ENCODE data around the gene RANBP10. TPM values are rescaled to one million over a fixed set of nuclear protein-coding genes. Genes with fewer than 3 reads are reported as not detected.
"Not testable (repeated sequence)": the region's sequence is repeated elsewhere in the genome, so short reads cannot be mapped to it uniquely, and the experiment has no call there.

The RANBP10 gene
- total and polyA plus RNA-seq, 2 donors: 6.0 to 14.1 TPM

DNA sequence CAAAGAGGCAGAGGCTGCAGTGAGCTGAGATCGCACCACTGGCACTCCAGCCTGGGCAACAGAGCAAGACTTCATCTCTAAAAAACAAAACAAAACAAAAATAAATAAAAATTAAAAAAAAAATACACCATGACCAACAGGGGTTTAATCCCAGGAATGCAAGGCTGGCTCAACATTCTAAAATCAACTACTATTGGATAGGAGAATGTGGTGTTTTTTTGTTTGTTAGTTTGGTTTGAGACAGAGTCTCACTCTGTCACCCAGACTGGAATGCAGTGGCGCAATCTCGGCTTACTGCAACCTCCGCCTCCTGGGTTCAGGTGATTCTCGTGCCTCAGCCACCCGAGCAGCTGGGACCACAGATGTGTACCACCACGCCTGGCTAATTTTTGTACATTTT is 107.1 kb downstream of the RANBP10 start:
- no peak for DNase-seq (ENCODE audit: extremely low spot score)
- H3K27ac ChIP-seq (ENCODE audit: low read depth): no peak overlapping the region
- WGBS: 97% methylated on average over 7 of the region's 7 CpGs

DNA sequence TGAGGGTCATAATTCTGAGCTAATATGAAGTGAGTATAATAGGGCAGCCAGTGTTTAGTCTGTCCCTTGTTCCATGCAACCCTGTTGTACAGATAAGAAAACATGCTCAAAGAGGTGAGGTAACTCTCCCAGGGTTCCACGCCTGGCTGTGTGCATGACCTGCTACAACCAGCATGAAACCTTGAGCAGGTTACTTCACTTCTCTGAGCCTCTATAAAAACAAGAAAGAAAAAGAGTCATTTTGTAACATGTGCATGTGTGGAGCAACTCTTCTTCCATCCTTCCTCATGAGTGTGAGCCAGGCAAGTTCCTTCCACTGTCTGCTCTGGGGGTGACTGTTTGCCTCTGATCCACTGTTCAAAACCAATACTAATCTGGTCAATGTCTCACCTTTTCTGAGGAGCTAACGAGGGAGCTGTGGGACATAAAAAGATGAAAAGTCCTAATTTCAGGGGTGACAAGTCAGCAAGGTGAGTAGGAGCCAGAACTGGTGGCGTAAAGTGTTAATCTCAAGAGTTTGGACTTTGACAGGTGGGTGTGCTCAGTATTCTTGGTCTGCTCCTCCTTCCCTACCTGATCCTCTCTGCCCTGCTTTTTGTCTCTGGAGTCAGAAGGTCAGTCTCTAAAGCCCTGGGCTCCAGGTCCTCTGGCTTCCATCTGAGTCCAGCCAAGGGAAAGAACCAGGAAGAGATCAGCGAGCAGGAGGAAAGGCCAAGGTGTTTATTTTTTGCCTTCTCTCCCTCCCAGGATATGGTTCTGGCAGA is 108.8 kb downstream of the RANBP10 start:
- Histone ChIP-seq H3K4me1 (ENCODE audit: insufficient read depth) (no peaks in the 10 kb centered on the region), H3K36me3 (ENCODE audit: insufficient read depth) (no peaks in the 10 kb centered on the region), H3K27ac (ENCODE audit: low read depth) (no peak overlapping the region), H3K4me3 (ENCODE audit: low read depth, low read length) (no peak overlapping the region)
- 94% methylated on average over 4 of the region's 4 CpGs for WGBS
- DNase-seq (ENCODE audit: extremely low spot score): no peak

More for the DNA sequence above, 107.1 kb downstream of the RANBP10 start:
- Histone ChIP-seq H3K36me3 (ENCODE audit: insufficient read depth) (no peaks in the 10 kb centered on the region), H3K4me3 (ENCODE audit: low read depth, low read length) (no peak overlapping the region), H3K4me1 (ENCODE audit: insufficient read depth) (no peaks in the 10 kb centered on the region)

DNA sequence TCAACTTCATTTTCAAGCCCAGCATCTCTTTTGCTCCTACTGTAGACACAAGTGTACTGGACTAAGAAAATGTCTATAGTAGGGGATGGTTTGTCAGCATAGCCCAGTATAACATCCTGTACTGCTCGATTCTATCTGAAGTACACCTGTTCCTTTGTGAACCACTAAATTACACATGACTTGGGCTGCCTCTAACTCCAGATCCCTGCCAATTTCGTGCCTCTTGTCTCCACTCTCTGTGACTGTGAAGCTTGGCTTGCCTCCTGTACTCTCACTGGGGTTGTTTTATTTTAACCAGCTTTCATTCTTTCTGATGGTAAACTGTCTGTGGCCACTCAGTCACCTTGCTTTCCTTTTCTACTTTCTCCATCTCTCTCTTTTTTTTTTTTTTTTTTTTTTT is 111.7 kb downstream of the RANBP10 start:
- Histone ChIP-seq H3K4me1 (ENCODE audit: insufficient read depth) (no peaks in the 10 kb centered on the region), H3K36me3 (ENCODE audit: insufficient read depth) (no peaks in the 10 kb centered on the region), H3K4me3 (ENCODE audit: low read depth, low read length) (no peak overlapping the region), H3K27ac (ENCODE audit: low read depth) (no peak overlapping the region)
- no peak for DNase-seq (ENCODE audit: extremely low spot score)
- WGBS: 73% methylated on average over 2 of the region's 2 CpGs

DNA sequence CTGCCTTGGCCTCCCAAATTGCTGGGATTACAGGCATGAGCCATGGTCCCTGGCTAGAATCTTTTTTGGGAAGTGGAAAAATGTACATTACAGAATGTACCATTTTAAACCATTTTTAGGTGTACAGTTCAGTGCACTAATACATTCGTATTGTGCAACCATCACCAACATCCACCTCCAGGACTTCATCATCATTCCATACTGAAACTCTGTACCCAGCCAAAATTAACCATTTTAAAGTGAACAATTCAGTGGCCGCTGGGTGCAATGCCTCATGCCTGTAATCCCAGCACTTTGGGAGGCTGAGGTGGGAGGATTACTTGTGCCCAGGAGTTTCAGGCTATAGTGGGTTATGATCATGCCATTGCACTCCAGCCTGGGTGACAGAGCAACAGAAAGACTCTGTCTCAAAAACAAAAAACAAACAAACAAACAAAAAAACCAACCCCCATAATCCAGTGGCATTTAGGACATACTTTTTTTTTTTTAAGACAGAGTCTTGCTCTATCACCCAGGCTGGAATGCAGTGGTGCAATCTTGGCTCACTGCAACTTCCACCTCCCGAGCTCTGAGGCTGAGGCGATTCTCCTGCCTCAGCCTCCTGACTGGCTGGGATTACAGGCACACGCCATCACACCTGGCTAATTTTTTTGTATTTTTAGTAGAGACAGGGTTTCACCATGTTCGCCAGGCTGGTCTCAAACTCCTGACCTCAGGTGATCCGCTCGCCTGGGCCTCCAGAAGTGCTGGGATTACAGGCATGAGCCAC is 112.7 kb downstream of the RANBP10 start:
- not testable (repeated sequence) for H3K27ac ChIP-seq (ENCODE audit: low read depth); H3K36me3 ChIP-seq (ENCODE audit: insufficient read depth); DNase-seq (ENCODE audit: extremely low spot score); H3K4me3 ChIP-seq (ENCODE audit: low read depth, low read length); H3K4me1 ChIP-seq (ENCODE audit: insufficient read depth)
- WGBS: 91% methylated on average over 8 of the region's 8 CpGs

DNA sequence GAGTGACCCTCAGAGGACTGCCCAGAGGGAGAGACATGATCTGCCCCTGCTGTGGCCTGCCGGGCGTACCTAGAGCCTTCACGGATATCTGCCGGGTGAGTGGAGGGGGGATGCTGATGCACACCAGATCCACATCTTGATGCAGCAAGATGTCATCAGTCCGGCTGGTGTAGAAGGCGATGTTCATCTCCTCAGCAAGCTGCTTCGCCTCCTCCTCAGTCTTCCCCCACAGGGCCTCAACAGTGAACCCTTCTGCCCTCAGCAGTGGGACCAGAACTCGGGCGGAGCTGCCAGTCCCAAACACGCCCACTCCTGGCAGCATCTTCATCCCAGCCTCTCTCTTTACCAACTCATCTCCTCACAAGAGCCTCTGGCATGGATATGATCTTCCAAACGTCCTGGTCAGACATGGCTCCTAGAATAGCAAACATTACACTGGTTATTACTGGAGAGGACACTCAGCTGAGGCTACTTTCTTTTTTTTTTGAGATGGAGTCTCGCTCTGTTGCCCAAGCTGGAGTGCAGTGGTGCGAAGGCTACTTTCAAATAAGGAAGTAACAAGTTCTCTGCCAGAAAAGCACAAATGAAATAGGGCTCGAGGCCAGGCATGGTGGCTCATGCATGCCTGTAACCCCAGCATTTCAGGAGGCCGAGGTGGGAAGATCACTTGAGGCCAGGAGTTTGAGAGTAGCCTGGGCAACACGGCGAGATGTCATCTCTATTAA is 120.8 kb downstream of the RANBP10 start:
- WGBS: 85% methylated on average over 17 of the region's 17 CpGs
- no peak for DNase-seq (ENCODE audit: extremely low spot score)

DNA sequence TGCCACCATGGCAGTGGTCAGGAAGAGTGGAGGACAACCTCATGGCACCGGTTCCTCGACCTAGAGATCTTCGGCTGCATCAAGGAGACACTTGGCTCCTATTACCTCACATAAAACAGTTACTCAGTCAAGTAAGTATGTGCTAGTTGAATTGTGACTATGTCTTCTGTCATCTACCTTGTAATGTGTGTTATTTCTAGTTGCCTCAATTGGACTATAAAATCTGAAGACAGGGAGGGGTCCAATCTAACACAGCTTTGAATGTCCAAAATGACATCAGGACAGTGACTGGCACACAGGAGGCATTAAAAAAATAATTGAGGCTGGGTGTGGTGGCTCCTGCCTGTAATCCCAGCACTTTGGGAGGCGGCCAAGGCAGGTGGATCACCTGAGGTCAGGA is 122.6 kb downstream of the RANBP10 start:
- DNase-seq (ENCODE audit: extremely low spot score): no peak
- no peak overlapping the region for H3K27ac ChIP-seq (ENCODE audit: low read depth)
- WGBS: 98% methylated on average over 4 of the region's 4 CpGs

More for the DNA sequence above, 120.8 kb downstream of the RANBP10 start:
- H3K36me3 ChIP-seq (ENCODE audit: insufficient read depth): no peaks in the 10 kb centered on the region
- H3K4me3 ChIP-seq (ENCODE audit: low read depth, low read length): no peak overlapping the region
- H3K4me1 ChIP-seq (ENCODE audit: insufficient read depth): no peaks in the 10 kb centered on the region
- H3K27ac ChIP-seq (ENCODE audit: low read depth): no peak overlapping the region

DNA sequence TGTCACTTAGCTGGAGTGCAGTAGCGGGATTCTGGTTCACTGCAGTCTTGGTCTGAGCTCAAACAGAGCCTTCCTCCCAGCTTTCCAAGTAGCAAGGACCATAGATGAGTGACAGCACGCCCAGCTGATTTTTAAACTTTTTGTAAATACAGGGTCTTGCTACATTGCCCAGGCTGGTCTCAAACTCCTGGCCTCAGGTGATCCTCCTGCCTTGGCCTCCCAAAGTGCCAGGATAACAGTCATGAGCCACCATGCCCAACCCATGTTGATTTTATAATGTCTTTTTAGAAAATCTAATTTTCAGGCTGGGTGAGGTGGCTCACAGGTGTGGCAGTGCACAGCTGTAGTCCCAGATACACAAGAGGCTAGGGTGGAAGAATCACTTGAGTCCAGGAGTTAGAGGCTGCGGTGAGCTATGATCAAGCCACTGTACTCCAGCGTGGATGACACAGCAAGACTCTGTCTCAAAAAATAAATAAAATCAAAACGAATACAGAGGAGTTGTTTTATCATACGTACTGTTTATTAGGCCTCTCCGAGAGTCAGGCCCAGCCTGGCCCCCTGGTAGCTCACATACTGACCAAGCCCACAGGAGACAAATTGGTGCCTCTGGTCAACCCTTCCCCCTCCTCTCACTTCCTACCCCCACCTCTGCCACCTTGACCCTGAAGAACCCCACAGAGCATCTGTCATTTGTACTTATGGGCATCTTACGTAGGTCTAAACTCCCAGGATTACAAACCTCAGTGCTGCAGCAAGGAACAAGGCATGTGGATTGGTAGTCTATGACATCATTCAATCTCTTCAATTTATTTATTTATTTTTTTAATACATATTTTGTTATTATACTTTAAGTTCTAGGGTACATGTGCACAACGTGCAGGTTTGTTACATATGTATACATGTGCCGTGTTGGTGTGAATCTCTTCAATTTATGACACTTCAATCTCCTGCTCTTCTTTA is 126.1 kb downstream of the RANBP10 start:
- H3K4me1 ChIP-seq (ENCODE audit: insufficient read depth): peaks cover 2% of the 10 kb centered on the region
- no peak for DNase-seq (ENCODE audit: extremely low spot score)
- WGBS: 91% methylated on average over 10 of the region's 10 CpGs
- no peak overlapping the region for H3K4me3 ChIP-seq (ENCODE audit: low read depth, low read length)
- H3K36me3 ChIP-seq (ENCODE audit: insufficient read depth): peaks cover 2% of the 10 kb centered on the region
- H3K27ac ChIP-seq (ENCODE audit: low read depth): no peak overlapping the region

More for the DNA sequence above, 122.6 kb downstream of the RANBP10 start:
- Histone ChIP-seq H3K4me1 (ENCODE audit: insufficient read depth) (no peaks in the 10 kb centered on the region), H3K4me3 (ENCODE audit: low read depth, low read length) (no peak overlapping the region), H3K36me3 (ENCODE audit: insufficient read depth) (peaks cover 2% of the 10 kb centered on the region)

DNA sequence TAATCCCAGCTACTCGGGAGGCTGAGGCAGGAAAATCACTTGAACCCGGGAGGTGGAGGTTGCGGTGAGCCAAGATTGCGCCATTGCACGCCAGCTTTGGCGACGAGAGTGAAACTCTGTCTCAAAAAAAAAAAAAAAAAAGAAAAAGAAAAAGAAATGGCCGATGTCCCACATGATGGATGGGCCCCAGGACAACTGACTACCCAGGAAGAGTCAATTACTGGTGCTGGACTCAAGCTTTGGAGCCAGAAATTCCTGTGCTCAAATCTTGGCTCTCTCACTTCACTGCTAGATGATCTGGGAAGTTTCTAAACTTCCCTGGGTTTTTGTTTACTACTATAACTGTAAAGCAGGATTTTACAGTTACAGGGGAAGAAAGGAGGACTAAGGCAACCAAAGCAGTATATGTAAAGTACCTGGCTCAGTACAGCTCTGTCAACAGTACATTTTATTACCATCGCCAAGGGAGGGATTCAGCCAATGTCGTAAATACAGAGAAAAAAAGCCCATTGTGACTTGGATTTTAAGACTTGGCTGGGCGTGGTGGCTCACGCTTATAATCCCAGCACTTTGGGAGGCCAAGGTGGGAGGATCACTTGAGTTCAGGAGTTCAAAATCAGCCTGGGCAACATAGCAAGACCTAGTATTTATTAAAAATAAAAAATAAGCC is 127.9 kb downstream of the RANBP10 start:
- Histone ChIP-seq H3K4me3 (ENCODE audit: low read depth, low read length) (no peak overlapping the region), H3K36me3 (ENCODE audit: insufficient read depth) (peaks cover 2% of the 10 kb centered on the region), H3K4me1 (ENCODE audit: insufficient read depth) (peaks cover 2% of the 10 kb centered on the region), H3K27ac (ENCODE audit: low read depth) (no peak overlapping the region)
- WGBS: 70% methylated on average over 12 of the region's 12 CpGs
- DNase-seq (ENCODE audit: extremely low spot score): no peak

DNA sequence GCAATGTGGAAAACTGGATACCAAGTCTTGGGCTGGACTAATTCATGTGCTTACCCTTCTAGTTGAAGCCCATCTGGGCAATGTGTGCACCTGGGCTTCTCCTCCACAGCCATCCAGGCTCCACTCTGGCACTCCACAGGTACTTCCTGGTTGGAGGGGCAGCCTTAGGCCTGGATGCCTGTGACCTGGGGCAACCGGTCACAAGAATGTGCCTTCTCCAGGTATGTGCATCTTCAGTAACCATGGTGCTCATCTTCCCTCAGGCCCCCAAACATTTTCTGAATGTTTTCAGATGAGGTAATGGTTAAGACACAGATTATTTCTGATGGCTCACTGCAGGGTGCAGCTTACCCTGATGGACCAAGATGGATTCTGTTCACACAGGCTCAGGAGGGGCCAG is 128.6 kb downstream of the RANBP10 start:
- peaks cover 2% of the 10 kb centered on the region for H3K4me1 ChIP-seq (ENCODE audit: insufficient read depth)
- no peak overlapping the region for H3K4me3 ChIP-seq (ENCODE audit: low read depth, low read length)
- 98% methylated on average over 1 of the region's 1 CpG for whole genome bisulfite sequencing
- no peak for DNase-seq (ENCODE audit: extremely low spot score)
- no peak overlapping the region for H3K27ac ChIP-seq (ENCODE audit: low read depth)
- peaks cover 2% of the 10 kb centered on the region for H3K36me3 ChIP-seq (ENCODE audit: insufficient read depth)

DNA sequence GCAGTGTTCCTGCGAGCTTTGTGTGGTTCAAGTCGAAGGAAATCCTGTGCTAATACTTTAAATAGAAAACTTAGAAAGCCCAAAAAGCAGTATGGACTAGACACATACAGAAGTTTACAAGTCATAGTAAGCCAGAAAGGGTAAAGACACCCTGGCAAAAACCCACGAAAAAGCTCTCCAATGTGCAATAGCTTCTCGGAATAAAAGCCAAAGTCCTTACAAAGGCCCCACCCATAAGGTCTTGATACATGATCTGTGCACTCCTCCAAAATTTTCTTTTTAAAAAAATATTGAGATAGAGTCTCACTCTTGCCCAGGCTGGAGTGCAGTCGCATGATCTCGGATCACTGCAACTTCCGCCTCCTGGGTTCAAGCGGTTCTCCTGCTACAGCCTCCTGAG is 129.4 kb downstream of the RANBP10 start:
- peaks cover 2% of the 10 kb centered on the region for H3K36me3 ChIP-seq (ENCODE audit: insufficient read depth)
- no peak for DNase-seq (ENCODE audit: extremely low spot score)
- no peak overlapping the region for H3K4me3 ChIP-seq (ENCODE audit: low read depth, low read length)
- 74% methylated on average over 8 of the region's 8 CpGs for WGBS
- peaks cover 2% of the 10 kb centered on the region for H3K4me1 ChIP-seq (ENCODE audit: insufficient read depth)
- no peak overlapping the region for H3K27ac ChIP-seq (ENCODE audit: low read depth)

DNA sequence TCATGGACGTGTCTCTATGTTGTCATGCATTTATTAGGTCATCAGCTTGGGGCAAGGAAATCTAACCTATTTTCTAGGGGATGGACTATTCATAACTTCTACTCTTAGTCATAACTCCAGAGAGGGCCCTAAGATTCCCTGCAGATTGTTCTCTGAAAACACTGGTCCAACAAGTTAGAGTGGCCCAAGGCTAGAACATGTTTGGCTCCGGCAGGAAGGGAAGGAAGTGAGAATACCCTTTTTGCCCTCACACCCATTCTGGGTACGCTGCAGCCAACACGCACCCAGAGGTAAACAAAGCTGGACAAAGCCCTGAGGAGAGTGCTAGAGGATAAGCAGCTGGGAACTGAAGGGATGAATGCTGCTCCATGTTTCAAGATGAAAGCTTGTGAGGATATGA is 129.8 kb downstream of the RANBP10 start:
- Histone ChIP-seq H3K4me1 (ENCODE audit: insufficient read depth) (peaks cover 2% of the 10 kb centered on the region), H3K27ac (ENCODE audit: low read depth) (no peak overlapping the region), H3K4me3 (ENCODE audit: low read depth, low read length) (no peak overlapping the region), H3K36me3 (ENCODE audit: insufficient read depth) (peaks cover 2% of the 10 kb centered on the region)
- DNase-seq (ENCODE audit: extremely low spot score): no peak
- WGBS: 73% methylated on average over 4 of the region's 4 CpGs

DNA sequence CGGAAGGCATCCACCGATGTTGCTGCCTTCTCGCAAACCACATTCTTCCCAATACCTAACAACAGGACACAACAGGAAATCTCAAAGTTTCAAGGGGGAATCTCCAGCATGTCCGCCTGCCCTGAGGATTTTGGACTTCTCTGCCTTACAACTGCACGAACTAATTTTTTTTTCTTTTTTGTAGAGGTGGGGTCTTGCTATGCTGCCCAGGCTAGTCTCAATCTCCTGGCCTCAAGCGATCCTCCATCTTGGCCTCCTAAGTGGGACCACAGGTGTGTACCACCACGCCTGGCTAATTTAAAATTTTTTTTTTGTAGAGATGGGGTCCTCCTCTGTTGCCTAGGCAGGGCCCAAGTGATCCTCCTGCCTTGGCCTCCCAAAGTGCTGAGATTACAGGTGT is 130.4 kb downstream of the RANBP10 start:
- Histone ChIP-seq H3K36me3 (ENCODE audit: insufficient read depth) (peaks cover 2% of the 10 kb centered on the region), H3K27ac (ENCODE audit: low read depth) (no peak overlapping the region), H3K4me3 (ENCODE audit: low read depth, low read length) (no peak overlapping the region), H3K4me1 (ENCODE audit: insufficient read depth) (peaks cover 2% of the 10 kb centered on the region)
- DNase-seq (ENCODE audit: extremely low spot score): no peak
- 96% methylated on average over 7 of the region's 7 CpGs for WGBS
